HUES64 (cell line): Measurements from ENCODE around the gene DNAL4. TPM values are rescaled to one million over a fixed set of nuclear protein-coding genes. Genes with fewer than 3 reads are reported as not detected.
A peak's percentile ranks its signal among the peaks of the same experiment; 100 is the strongest.

Experiments used
- H3K27ac ChIP-seq: 2 replicates; pipeline ENCODE4 v1.7.0; 2013; ENCODE audit warnings: low read depth, low read length, inconsistent platforms
- H3K27me3 ChIP-seq: 2 replicates; pipeline ENCODE4 v1.6.1; 2013; ENCODE audit warnings: mild to moderate bottlenecking, low read length; ENCODE audit not compliant: insufficient read depth
- H3K36me3 ChIP-seq: 2 replicates; pipeline ENCODE4 v1.6.1; 2013; ENCODE audit warnings: mild to moderate bottlenecking, low read length; ENCODE audit not compliant: insufficient read depth
- H3K4me1 ChIP-seq: 2 replicates; pipeline ENCODE4 v1.6.1; 2013; ENCODE audit warnings: mild to moderate bottlenecking, low read length, moderate library complexity; ENCODE audit not compliant: insufficient read depth
- H3K4me3 ChIP-seq: 2 replicates; pipeline ENCODE4 v1.5.1; 2013; ENCODE audit warnings: mild to moderate bottlenecking, low read length, moderate library complexity
- H3K9ac ChIP-seq: 2 replicates; pipeline ENCODE4 v1.6.1; 2013; ENCODE audit warnings: mild to moderate bottlenecking, low read depth, low read length
- H3K9me3 ChIP-seq: 2 replicates; pipeline ENCODE4 v1.6.1; 2013; ENCODE audit warnings: low read depth, low read length; ENCODE audit not compliant: insufficient read depth
- WGBS: fragments of 150-250, 120-280 bp; methylation state at CpG from one replicate; pipeline ENCODE4 v1.1.7; 2013; ENCODE audit warnings: missing lambda C conversion rate; 5-methylcytosine and 5-hydroxymethylcytosine counted together
- polyA plus RNA-seq, 2 experiments: library from polyadenylated mRNA; stranded (reverse); fragments of 50-300 nt; gene quantifications; one replicate each; pipeline ENCODE4 v1.2.3, GENCODE V29; 2013

DNAL4 gene, protein sequence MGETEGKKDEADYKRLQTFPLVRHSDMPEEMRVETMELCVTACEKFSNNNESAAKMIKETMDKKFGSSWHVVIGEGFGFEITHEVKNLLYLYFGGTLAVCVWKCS
- polyA plus RNA-seq (2013, experiment 1 of 2) = 9.8 TPM
- polyA plus RNA-seq (2013, experiment 2 of 2) = 11.5 TPM

DNA sequence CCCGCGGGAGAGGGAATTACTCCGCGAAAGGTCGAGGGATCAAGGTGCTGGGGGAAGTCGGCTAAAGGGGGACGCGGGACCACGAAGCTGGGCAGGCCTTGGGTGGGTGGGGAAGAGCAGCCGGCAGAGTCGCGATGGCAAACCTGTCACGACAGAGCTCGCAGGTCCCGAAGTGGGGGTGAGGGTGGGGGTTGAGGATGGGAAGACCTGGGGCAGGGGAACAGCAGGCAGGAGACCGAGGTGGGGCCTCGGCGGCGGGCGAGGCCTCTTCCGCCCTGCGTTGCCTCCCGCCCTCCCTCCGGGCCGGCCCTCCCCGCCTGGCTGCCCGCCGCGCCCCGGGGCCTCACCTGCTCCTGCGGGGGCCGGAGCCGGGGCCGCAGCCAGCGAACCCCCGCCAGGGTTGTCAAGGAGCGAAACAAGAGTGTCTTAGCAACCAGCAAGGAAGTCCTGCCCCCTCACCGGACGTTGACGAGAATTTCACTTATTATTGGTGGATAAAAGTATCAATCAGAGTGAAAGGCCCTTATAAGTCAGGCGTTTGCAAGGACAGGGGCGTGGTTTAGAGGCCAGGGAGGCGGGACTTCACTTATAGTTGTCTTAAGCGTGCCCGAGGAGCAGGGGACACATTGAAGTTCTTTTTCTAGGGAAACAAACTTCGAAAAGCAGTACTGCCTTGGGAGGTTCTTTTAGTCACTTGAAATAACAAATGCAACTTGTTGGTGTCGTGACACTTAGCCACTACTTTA is at the start of gene DNAL4:
Gene DNAL4 (minus strand): TSS at position 423 of the 746 bp plus-strand sequence. CDS start 11,412 bp downstream, outside the sequence.
- under 1% methylated on average over 47 of the region's 47 CpGs for WGBS
- no peaks in the 10 kb centered on the region for H3K9me3 ChIP-seq
- H3K27me3 ChIP-seq = no peaks in the 10 kb centered on the region
- peak within 1 kb of the TSS; percentile 56 for H3K9ac ChIP-seq
- H3K4me1 ChIP-seq = 0 out of 2 replicates have a peak, but pooled peaks cover 5% of the 10 kb centered on the region
- no peaks in the 10 kb centered on the region; the same call in 1 of the 2 replicates for H3K36me3 ChIP-seq
- peak within 1 kb of the TSS; percentile 72 for H3K4me3 ChIP-seq
- no peak within 1 kb of the TSS for H3K27ac ChIP-seq

DNA sequence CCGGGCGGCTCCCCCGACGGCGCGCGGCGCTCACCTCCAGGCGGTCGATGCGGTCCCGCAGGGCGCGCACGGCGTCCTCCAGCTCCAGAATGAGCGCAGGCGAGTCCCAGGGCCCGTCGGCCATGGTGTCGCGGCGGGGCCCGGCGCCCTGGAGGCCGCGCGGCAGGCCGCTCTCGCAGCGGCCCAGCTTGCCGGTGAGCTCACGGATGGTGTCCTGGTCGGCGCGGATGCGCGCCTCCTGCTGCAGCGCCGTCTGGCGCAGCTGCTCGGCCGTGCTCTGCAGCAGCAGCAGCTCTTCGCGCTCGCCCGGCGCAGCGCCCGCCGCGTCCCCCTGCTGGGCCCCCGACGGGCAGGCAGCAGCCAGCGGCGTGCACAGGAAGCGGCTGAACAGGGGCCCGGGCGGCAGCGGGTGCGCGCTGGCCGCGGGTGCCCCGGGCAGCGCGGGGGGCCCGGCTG is 49.3 kb upstream of the DNAL4 start:
- under 1% methylated on average over 68 of the region's 68 CpGs for WGBS
- H3K36me3 ChIP-seq = no peaks in the 10 kb centered on the region
- no peaks in the 10 kb centered on the region for H3K9me3 ChIP-seq
- H3K27ac ChIP-seq = no peak overlapping the region
- no peaks in the 10 kb centered on the region for H3K4me1 ChIP-seq
- H3K4me3 ChIP-seq = peak overlapping the region; percentile 53
- peaks cover 59% of the 10 kb centered on the region for H3K27me3 ChIP-seq
- H3K9ac ChIP-seq = peak overlapping the region; percentile 54

DNA sequence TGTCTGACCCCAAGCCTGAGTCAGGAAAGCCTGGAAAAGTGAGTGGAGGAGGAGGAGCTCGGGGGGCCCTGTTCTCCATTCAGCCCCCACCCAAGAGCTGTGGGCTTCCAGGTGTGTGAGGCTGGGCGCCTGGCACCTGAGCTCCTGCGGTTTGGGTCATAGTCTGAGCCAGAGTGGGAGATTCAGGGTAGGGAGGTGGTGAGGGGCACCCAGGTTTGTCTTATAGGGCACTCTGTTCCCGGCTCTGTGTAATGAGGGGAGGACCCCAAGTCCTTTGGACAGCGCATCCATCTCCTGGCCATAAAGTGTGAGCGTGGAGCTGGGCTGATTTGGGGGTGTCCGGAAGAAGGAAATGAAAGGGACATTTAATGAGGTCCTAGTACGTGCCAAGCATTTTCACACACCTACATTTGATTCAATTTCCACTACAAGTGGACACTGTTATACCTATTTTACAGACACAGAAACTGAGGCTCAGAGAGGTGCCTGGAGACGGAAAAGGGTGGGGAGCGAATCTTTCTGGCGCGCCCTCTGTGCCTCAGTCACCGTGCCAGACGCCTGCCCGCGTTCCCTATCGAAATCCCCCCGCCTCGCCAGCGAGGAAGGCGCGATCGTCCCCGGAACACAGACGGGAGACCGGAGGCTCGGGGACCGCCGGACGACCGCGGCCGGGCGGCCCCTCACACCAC is 48.7 kb upstream of the DNAL4 start:
- 25% methylated on average over 34 of the region's 34 CpGs for WGBS
- H3K9ac ChIP-seq = peak overlapping the region; percentile 54
- no peak overlapping the region for H3K27ac ChIP-seq
- H3K27me3 ChIP-seq = peaks cover 58% of the 10 kb centered on the region
- H3K4me1 ChIP-seq = no peaks in the 10 kb centered on the region
- H3K4me3 ChIP-seq = peak overlapping the region; percentile 53
- H3K9me3 ChIP-seq = no peaks in the 10 kb centered on the region
- H3K36me3 ChIP-seq = no peaks in the 10 kb centered on the region

DNA sequence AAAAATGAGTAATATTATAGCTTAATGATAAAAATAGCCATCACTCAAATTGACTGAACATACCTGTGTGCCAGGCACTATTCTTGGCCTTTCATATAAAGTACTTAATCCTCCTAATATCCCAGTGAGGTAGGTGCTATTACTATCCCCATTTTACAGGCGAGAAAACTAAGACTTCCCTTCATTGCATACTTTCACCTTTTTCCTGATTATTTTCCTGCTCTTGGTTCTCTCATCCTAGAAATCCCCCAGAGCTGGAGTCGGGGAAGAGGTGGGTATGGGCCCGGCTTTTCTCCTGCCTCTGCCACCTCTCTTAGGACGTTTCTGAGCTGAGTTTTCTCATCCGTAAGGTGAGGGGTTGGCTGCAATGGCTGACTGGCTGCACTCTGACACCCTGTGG is 47.7 kb upstream of the DNAL4 start:
- H3K27ac ChIP-seq = no peak overlapping the region
- peaks cover 58% of the 10 kb centered on the region for H3K27me3 ChIP-seq
- H3K9me3 ChIP-seq = no peaks in the 10 kb centered on the region
- H3K4me3 ChIP-seq = no peak overlapping the region
- no peak overlapping the region for H3K9ac ChIP-seq
- no peaks in the 10 kb centered on the region for H3K36me3 ChIP-seq
- WGBS = 85% methylated on average over 5 of the region's 5 CpGs
- no peaks in the 10 kb centered on the region for H3K4me1 ChIP-seq

DNA sequence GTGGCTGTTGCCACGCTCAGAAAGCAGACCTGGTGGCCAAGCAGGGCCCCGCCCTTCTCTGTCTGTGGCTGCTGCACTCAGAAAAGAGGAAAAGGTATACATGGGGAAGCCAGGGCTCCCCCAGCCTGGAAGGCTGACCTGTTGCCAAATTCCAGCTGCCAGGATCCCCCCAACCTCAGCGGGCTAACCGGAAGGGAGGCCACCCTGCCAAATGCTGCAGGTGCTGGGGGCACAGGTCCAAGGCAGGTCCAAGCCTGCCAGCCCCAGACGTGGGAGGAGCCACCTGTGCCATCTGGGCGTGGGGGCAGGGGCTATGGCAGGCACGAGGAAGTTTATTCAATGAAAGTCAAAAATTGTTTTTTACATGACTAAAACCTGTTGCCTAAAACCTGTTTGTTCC is 47.3 kb upstream of the DNAL4 start:
- WGBS = 83% methylated on average over 7 of the region's 7 CpGs
- Histone ChIP-seq H3K27ac (no peak overlapping the region), H3K9ac (no peak overlapping the region), H3K36me3 (no peaks in the 10 kb centered on the region), H3K4me3 (no peak overlapping the region), H3K9me3 (no peaks in the 10 kb centered on the region), H3K27me3 (peaks cover 54% of the 10 kb centered on the region), H3K4me1 (peaks cover 3% of the 10 kb centered on the region; the same call in 1 of the 2 replicates)

DNA sequence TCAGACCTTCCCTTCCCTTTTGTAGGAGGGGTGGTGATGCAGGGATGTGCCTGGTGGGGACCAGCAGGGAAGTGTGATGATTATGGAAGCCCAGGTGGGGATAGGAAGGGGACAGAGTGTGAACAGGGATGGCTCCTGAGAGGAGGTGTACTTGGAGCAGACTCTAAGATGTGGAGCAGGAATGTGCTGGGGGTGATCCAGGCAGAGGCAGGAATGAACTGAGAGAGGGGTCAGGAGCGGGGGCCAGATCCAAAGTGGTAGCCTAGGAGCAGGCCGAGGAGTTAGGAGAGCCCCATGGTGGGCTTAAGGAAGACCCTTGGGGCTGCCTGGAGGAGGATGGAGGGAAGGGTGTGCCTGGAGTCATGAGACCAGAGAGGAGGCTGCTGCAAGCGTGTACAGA is 46.2 kb upstream of the DNAL4 start:
- Histone ChIP-seq H3K27me3 (peaks cover 45% of the 10 kb centered on the region), H3K4me1 (peaks cover 7% of the 10 kb centered on the region; the same call in 1 of the 2 replicates), H3K9ac (no peak overlapping the region), H3K27ac (no peak overlapping the region), H3K9me3 (no peaks in the 10 kb centered on the region), H3K36me3 (no peaks in the 10 kb centered on the region), H3K4me3 (no peak overlapping the region)
- 83% methylated on average over 3 of the region's 3 CpGs for whole genome bisulfite sequencing

DNA sequence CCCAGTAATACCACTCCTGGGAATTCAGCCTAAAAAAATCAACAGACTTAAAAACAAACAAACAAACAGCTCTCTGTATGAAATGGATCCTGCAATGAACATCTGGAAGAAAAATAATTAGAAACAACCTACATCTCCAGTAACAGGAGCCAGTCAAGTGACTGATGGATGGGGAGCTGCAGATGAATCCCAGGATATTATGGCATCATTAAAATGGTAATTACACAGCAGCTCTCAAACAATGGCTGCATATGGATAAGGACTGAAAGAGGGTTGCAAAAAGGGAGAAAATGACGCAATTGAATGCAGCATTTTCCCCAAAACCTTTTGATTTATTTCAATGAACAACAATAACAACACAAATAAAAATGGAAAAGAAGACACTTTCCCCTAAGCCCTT is 45.7 kb upstream of the DNAL4 start:
- H3K9me3 ChIP-seq = no peaks in the 10 kb centered on the region
- H3K27me3 ChIP-seq = peaks cover 40% of the 10 kb centered on the region
- 100% methylated on average over 1 of the region's 1 CpG for WGBS
- no peaks in the 10 kb centered on the region for H3K36me3 ChIP-seq
- no peak overlapping the region for H3K27ac ChIP-seq
- peaks cover 7% of the 10 kb centered on the region; the same call in 1 of the 2 replicates for H3K4me1 ChIP-seq
- no peak overlapping the region for H3K9ac ChIP-seq
- no peak overlapping the region for H3K4me3 ChIP-seq

DNA sequence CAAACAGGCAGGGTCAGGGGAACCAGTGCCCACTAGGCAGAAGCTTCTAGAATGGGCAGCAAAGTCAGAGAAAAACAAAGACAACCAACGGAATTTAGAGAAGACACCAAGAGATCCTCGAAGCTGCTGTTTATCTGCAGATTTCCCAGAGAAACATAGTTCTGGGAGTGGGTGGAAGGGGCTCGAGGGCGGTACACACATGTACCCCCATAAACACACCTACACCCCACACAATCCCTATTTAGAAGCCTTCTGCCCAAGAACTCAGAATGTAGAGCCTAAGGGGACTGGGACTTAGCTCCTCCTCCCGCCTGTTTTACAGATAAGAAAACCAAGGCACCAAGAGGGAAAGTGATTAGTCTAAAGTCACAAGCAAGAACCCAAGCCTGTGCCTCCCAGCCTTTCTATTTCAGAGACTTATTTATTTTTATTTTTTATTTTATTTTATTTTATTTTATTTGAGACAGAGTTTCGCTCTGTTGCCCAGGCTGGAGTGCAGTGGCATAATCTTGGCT is 43.5 kb upstream of the DNAL4 start:
- Histone ChIP-seq H3K4me1 (peaks cover 7% of the 10 kb centered on the region; the same call in 1 of the 2 replicates), H3K9ac (no peak overlapping the region), H3K9me3 (no peaks in the 10 kb centered on the region), H3K4me3 (no peak overlapping the region), H3K36me3 (no peaks in the 10 kb centered on the region), H3K27me3 (peaks cover 25% of the 10 kb centered on the region), H3K27ac (no peak overlapping the region)
- WGBS = 90% methylated on average over 6 of the region's 6 CpGs

DNA sequence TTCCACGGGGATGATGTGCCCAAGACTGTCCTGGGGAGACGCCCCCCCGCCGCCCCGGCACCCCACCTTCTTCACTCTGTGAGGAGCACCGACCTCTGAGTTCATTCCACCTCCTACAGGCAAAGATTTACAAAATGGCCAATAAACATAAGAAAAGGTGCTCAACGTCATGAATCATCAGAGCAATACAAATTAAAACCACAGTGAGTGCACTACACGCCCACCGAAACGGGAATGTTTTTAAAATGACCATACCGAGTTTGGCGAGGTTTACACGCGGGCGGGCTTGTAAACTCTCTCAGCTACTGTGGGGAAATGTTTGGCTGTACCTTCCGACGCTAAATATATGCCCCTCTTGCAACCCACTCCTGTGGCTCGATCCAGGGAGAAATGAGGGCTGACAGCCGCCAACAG is 42.0 kb upstream of the DNAL4 start:
- Histone ChIP-seq H3K27ac (no peak overlapping the region), H3K27me3 (peaks cover 9% of the 10 kb centered on the region), H3K9ac (no peak overlapping the region), H3K4me3 (no peak overlapping the region), H3K4me1 (peaks cover 7% of the 10 kb centered on the region; the same call in 1 of the 2 replicates), H3K9me3 (no peaks in the 10 kb centered on the region), H3K36me3 (no peaks in the 10 kb centered on the region)
- 26% methylated on average over 19 of the region's 19 CpGs for WGBS

DNA sequence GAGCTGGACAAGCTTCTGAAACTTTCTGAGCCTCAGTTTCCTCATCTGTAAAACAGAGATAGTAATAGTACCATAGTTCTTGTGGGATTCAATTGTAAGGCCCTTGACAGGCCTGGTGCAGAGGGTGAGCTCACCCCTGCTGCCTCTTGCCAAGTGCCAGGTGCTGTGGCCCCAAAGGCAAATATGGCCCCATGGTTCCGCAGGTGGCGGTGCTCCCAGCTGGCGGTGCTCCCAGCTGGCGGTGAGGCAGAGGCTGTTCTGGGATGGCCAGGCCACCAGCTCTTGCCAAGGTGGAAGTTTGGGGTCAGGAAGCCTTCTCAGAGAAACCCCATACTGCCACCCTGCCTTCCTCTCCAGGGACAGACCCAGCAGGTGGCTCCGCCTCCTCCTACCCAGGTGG is 41.0 kb upstream of the DNAL4 start:
- WGBS = 96% methylated on average over 5 of the region's 5 CpGs
- Histone ChIP-seq H3K9me3 (no peaks in the 10 kb centered on the region), H3K9ac (no peak overlapping the region), H3K4me3 (no peak overlapping the region), H3K27me3 (peaks cover under 1% of the 10 kb centered on the region; the same call in 1 of the 2 replicates), H3K27ac (no peak overlapping the region), H3K4me1 (peaks cover 7% of the 10 kb centered on the region; the same call in 1 of the 2 replicates), H3K36me3 (no peaks in the 10 kb centered on the region)
